Measurements from ENCODE around the gene SETBP1.
A peak's percentile ranks its signal among the peaks of the same experiment; 100 is the strongest.

Gene SETBP1

GRCh38 chr18:44778788-44779187 is 98.1 kb downstream of the SETBP1 start:
- Histone ChIP-seq H3K9me3 (replicated peaks in 1 of 11) (no peaks in the 10 kb centered on the region), H3K36me3 (no peaks in the 10 kb centered on the region), H3K9ac (no peak overlapping the region), H3K4me3 (no peak overlapping the region), H3K4me1 (no peaks in the 10 kb centered on the region), H3K4me2 (no peak overlapping the region), H3K27ac (no peak overlapping the region), H4K20me1 (peaks cover 0 to 8% (median 0%) of the 10 kb centered on the region in 11 experiments; a peak in 3 of 22 replicates), H3K27me3 (peaks cover 0 to 11% (median 0%) of the 10 kb centered on the region in 11 experiments; a peak in 2 of 22 replicates)
- no peak for TF ChIP-seq Cebpa-rat (IDR thresholded peaks at IDR 0.05)

- Histone ChIP-seq H3K27me3 (peaks cover 0 to 11% (median 0%) of the 10 kb centered on the region in 11 experiments; a peak in 2 of 22 replicates), H3K36me3 (no peaks in the 10 kb centered on the region), H3K9ac (no peak overlapping the region), H4K20me1 (peaks cover 0 to 8% (median 0%) of the 10 kb centered on the region in 11 experiments; a peak in 3 of 22 replicates), H3K27ac (no peak overlapping the region), H3K4me3 (no peak overlapping the region), H3K9me3 (replicated peaks in 1 of 11) (no peaks in the 10 kb centered on the region), H3K4me1 (no peaks in the 10 kb centered on the region), H3K4me2 (no peak overlapping the region)
- no peak for TF ChIP-seq Cebpa-rat (IDR thresholded peaks at IDR 0.05)
Measured at GRCh38 chr18:44779753-44780292, 99.1 kb downstream of the SETBP1 start.

GRCh38 chr18:44781886-44782285 is 101.2 kb downstream of the SETBP1 start:
- H3K4me1 ChIP-seq: no peaks in the 10 kb centered on the region
- peaks cover 0 to 8% (median 0%) of the 10 kb centered on the region in 11 experiments; a peak in 3 of 22 replicates for H4K20me1 ChIP-seq
- H3K36me3 ChIP-seq: no peaks in the 10 kb centered on the region
- H3K9ac ChIP-seq: no peak overlapping the region
- peaks cover 0 to 7% (median 0%) of the 10 kb centered on the region in 11 experiments; a peak in 2 of 22 replicates for H3K27me3 ChIP-seq
- no peak overlapping the region for H3K4me3 ChIP-seq
- no peak for TF ChIP-seq Cebpa-rat (IDR thresholded peaks at IDR 0.05)
- H3K27ac ChIP-seq: no peak overlapping the region
- H3K4me2 ChIP-seq: no peak overlapping the region
- H3K9me3 ChIP-seq (replicated peaks in 1 of 11): no peaks in the 10 kb centered on the region

DNA sequence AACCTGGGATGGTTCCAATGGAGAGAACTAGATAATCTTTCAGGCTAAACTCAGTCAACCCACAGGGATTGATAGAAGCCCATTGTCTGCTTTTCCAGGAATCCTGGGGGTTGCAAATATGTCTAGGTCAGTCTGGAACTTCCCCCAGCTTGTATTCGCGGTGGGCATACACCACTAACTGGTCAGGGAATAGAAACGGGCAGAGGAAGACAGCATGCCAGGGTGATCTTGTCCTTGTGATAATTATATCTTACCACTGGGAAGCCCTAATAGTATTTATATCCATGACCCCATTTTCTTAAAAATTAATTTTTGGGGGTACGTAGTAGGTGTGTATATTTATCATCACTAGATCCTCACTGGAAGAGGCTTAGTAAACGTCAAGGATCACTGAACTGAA is 101.9 kb downstream of the SETBP1 start:
- Histone ChIP-seq H3K4me1 (no peaks in the 10 kb centered on the region), H3K4me3 (no peak overlapping the region), H3K27me3 (peaks cover 0 to 7% (median 0%) of the 10 kb centered on the region in 11 experiments; a peak in 1 of 22 replicates), H3K27ac (no peak overlapping the region), H3K4me2 (no peak overlapping the region), H3K9me3 (replicated peaks in 1 of 11) (no peaks in the 10 kb centered on the region), H3K36me3 (no peaks in the 10 kb centered on the region), H4K20me1 (peaks cover 0 to 8% (median 0%) of the 10 kb centered on the region in 11 experiments; a peak in 3 of 22 replicates), H3K9ac (no peak overlapping the region)
- TF ChIP-seq Cebpa-rat (IDR thresholded peaks at IDR 0.05): no peak

GRCh38 chr18:44783371-44783770 is 102.7 kb downstream of the SETBP1 start:
- H3K4me2 ChIP-seq: no peak overlapping the region
- peaks cover 0 to under 1% (median 0%) of the 10 kb centered on the region in 11 experiments; a peak in 1 of 22 replicates for H3K27me3 ChIP-seq
- no peaks in the 10 kb centered on the region for H3K9me3 ChIP-seq (replicated peaks in 1 of 11)
- TF ChIP-seq Cebpa-rat (IDR thresholded peaks at IDR 0.05): no peak
- H3K9ac ChIP-seq: no peak overlapping the region
- peaks cover 0 to 8% (median 0%) of the 10 kb centered on the region in 11 experiments; a peak in 3 of 22 replicates for H4K20me1 ChIP-seq
- H3K4me1 ChIP-seq: no peaks in the 10 kb centered on the region
- no peaks in the 10 kb centered on the region for H3K36me3 ChIP-seq
- H3K27ac ChIP-seq: no peak overlapping the region
- no peak overlapping the region for H3K4me3 ChIP-seq

GRCh38 chr18:44786257-44786656 is 105.6 kb downstream of the SETBP1 start:
- no peak overlapping the region for H3K4me2 ChIP-seq
- H3K4me1 ChIP-seq: peaks cover 0 to 9% (median 0%) of the 10 kb centered on the region in 10 experiments; a peak in 6 of 20 replicates
- no peak overlapping the region for H3K4me3 ChIP-seq
- H3K27ac ChIP-seq: no peak overlapping the region
- H3K36me3 ChIP-seq: no peaks in the 10 kb centered on the region
- no peaks in the 10 kb centered on the region for H3K9me3 ChIP-seq (replicated peaks in 1 of 11)
- H4K20me1 ChIP-seq: no peaks in the 10 kb centered on the region; a peak in 3 of 22 replicates
- no peak for TF ChIP-seq Cebpa-rat (IDR thresholded peaks at IDR 0.05)
- H3K9ac ChIP-seq: no peak overlapping the region
- no peaks in the 10 kb centered on the region for H3K27me3 ChIP-seq

GRCh38 chr18:44786688-44787087 is 106.0 kb downstream of the SETBP1 start:
- Histone ChIP-seq H4K20me1 (no peaks in the 10 kb centered on the region; a peak in 3 of 22 replicates), H3K27me3 (no peaks in the 10 kb centered on the region; a peak in 1 of 22 replicates), H3K4me1 (peaks cover 0 to 9% (median 0%) of the 10 kb centered on the region in 10 experiments; a peak in 6 of 20 replicates), H3K4me3 (no peak overlapping the region), H3K9ac (no peak overlapping the region), H3K36me3 (no peaks in the 10 kb centered on the region), H3K9me3 (replicated peaks in 1 of 11) (no peaks in the 10 kb centered on the region), H3K4me2 (no peak overlapping the region), H3K27ac (no peak overlapping the region)
- TF ChIP-seq Cebpa-rat (IDR thresholded peaks at IDR 0.05): no peak

- Histone ChIP-seq H3K4me2 (no peak overlapping the region), H3K9ac (no peak overlapping the region), H3K9me3 (replicated peaks in 1 of 11) (no peaks in the 10 kb centered on the region), H3K36me3 (no peaks in the 10 kb centered on the region), H3K4me1 (peaks cover 0 to 13% (median 6%) of the 10 kb centered on the region in 10 experiments; a peak in 13 of 20 replicates), H3K27me3 (peaks cover 0 to 6% (median 0%) of the 10 kb centered on the region in 11 experiments; a peak in 2 of 22 replicates), H3K27ac (no peak overlapping the region), H4K20me1 (peaks cover 0 to 8% (median 0%) of the 10 kb centered on the region in 11 experiments; a peak in 3 of 22 replicates), H3K4me3 (no peak overlapping the region)
- no peak for TF ChIP-seq Cebpa-rat (IDR thresholded peaks at IDR 0.05)
Measured at GRCh38 chr18:44788334-44788733, 107.6 kb downstream of the SETBP1 start.

DNA sequence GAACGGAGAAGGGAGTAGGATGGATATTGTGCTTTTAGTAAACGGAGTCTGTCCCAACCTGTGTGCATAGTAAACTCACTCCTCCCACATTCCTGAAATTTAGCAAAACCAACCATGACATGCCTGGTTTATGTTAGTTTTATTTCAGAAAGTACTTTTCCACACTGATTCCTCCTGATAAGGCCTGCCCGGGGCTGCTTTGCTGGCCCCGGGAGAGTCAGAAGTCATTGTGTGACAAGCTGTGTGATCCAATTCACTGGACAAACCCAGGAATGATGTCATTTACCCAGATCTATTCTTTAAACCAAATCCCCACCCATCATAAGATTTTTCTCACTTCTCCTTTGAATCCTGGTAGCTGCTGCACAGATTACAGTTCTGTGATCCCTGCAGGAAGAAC is 109.0 kb downstream of the SETBP1 start:
- H3K27ac ChIP-seq: no peak overlapping the region
- TF ChIP-seq Cebpa-rat (IDR thresholded peaks at IDR 0.05): no peak

More for the DNA sequence above, 109.0 kb downstream of the SETBP1 start:
- Histone ChIP-seq H3K36me3 (no peaks in the 10 kb centered on the region), H3K27me3 (peaks cover 0 to 9% (median 0%) of the 10 kb centered on the region in 11 experiments; a peak in 2 of 22 replicates), H3K4me1 (peaks cover 0 to 19% (median 8%) of the 10 kb centered on the region in 10 experiments; a peak in 13 of 20 replicates), H3K9me3 (replicated peaks in 1 of 11) (no peaks in the 10 kb centered on the region), H4K20me1 (peaks cover 0 to 8% (median 0%) of the 10 kb centered on the region in 11 experiments; a peak in 2 of 22 replicates), H3K9ac (no peak overlapping the region), H3K4me2 (peak overlapping the region in 2 of 11 experiments; percentile 3 to 19; a peak in 2 of 22 replicates), H3K4me3 (no peak overlapping the region)
